ENCODE results near the gene AKAP13.
"Not testable (repeated sequence)": the region's sequence is repeated elsewhere in the genome, so short reads cannot be mapped to it uniquely, and the experiment has no call there.

Gene AKAP13

DNA sequence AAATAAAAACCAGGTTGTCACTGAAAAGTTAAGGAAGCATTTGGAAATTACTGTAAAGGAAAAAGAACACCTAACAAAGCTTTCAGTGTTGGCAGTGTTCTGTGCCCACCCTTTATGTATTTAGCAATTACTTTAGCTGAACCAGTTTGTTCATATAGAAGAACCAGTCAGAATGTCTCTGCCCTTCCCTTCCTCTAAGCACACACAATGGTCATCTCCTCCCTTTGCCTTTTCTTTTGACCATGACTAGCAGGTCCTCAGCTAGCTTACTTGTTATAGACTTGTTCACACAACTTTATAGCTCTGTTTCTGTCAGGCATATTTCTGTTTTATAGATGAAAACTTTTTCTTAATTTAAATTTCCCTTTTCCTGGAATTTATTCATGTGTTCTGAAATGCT, 59.6 kb downstream of the AKAP13 start:
- TF ChIP-seq, protein P1, sequence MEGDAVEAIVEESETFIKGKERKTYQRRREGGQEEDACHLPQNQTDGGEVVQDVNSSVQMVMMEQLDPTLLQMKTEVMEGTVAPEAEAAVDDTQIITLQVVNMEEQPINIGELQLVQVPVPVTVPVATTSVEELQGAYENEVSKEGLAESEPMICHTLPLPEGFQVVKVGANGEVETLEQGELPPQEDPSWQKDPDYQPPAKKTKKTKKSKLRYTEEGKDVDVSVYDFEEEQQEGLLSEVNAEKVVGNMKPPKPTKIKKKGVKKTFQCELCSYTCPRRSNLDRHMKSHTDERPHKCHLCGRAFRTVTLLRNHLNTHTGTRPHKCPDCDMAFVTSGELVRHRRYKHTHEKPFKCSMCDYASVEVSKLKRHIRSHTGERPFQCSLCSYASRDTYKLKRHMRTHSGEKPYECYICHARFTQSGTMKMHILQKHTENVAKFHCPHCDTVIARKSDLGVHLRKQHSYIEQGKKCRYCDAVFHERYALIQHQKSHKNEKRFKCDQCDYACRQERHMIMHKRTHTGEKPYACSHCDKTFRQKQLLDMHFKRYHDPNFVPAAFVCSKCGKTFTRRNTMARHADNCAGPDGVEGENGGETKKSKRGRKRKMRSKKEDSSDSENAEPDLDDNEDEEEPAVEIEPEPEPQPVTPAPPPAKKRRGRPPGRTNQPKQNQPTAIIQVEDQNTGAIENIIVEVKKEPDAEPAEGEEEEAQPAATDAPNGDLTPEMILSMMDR (IDR thresholded peaks at IDR 0.05; ENCODE audit: control insufficient read depth, insufficient read depth, low read depth, low read length, missing control alignments), result no peak
- H3K4me3 ChIP-seq (ENCODE audit: control insufficient read depth, low read depth, low read length), result no peak overlapping the region
- DNase-seq (ENCODE audit: low read depth), result no peak

DNA sequence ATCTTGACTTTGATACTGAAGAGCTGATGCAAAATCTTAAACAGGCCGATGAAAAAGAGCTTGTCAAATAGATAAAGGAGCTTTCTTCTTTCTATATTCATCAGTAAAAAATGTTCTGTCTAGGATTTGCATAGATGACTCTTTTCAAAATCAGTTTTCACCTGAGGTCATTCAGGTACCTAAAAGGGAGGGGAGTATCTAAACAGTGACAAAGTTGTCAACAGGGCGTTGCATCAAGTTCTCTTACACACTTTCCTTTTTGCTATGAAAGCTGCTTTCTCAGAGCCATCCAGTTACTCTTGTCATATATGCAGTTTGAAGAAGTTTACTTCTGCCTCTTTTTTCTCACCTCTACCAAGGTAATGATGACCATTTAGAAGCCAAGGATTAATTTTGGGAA, 60.0 kb downstream of the AKAP13 start:
- no peak for DNase-seq (ENCODE audit: low read depth)
- TF ChIP-seq, protein P1 (IDR thresholded peaks at IDR 0.05; ENCODE audit: control insufficient read depth, insufficient read depth, low read depth, low read length, missing control alignments), result no peak
- no peak overlapping the region for H3K4me3 ChIP-seq (ENCODE audit: control insufficient read depth, low read depth, low read length)

DNA sequence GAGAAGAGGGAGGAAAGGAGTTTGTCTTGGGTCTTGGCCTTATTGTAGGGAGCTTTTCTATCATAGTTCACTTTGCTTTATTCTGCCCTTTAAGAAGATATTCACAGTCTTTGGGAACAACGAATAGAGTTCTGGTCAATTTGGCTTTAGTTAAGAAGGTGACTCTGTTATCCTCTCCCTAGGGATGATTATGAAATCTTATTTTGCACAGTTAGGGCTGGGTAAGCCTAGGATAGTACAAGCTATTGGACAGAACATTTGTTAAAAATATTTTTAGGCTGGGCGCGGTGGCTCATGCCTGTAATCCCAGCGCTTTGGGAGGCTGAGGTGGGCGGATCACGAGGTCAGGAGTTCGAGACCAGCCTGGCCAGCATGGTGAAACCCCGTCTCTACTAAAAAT, 61.5 kb downstream of the AKAP13 start:
- DNase-seq (ENCODE audit: low read depth); H3K4me3 ChIP-seq (ENCODE audit: control insufficient read depth, low read depth, low read length): not testable (repeated sequence)

DNA sequence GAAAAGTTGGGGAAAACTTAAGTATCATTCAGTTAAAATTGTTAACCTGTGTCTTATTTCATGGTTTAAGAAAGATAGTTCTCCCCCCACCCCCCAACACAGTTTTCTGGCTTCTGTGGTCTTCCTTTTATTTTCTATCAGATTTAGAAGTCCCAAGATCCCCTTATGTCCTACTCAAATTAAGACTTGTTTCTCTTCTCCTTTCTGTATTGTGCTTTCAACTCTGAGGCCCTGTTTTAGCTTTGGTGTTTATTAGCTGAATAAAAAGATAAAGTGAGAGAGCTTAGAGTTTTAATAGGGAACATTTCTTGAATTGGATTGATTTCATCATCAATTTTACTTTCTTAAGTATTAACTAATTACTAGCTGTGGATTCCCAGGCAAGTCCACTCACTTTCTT, 62.6 kb downstream of the AKAP13 start:
- TF ChIP-seq, protein P1 (IDR thresholded peaks at IDR 0.05; ENCODE audit: control insufficient read depth, insufficient read depth, low read depth, low read length, missing control alignments), result no peak
- DNase-seq (ENCODE audit: low read depth), result no peak
- H3K4me3 ChIP-seq (ENCODE audit: control insufficient read depth, low read depth, low read length), result no peak overlapping the region

DNA sequence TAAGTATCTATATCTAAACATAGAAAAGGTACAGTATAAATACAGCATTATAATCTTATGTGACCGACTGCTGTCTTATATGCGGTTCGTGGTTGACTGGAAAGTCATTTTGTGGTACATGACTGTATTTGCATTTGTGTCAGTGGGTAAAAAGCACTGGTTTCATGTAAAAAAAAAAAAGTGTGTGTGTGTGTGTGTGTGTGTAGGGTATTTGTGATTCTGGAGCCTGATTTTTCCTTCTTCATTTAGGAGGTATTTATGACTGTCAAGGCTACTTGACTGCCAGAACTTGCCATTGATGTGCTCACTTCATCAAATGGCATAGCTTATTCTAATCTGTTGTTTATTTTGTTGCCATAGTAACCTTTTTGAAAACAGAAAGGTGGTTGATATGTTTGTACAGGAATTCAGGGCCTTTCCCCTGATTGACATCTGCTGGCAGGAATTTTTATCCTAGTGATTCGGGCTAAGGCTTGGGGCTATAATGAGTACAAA, 63.2 kb downstream of the AKAP13 start:
- no peak overlapping the region for H3K4me3 ChIP-seq (ENCODE audit: control insufficient read depth, low read depth, low read length)
- TF ChIP-seq, protein P1 (IDR thresholded peaks at IDR 0.05; ENCODE audit: control insufficient read depth, insufficient read depth, low read depth, low read length, missing control alignments), result no peak
- DNase-seq (ENCODE audit: low read depth), result no peak

DNA sequence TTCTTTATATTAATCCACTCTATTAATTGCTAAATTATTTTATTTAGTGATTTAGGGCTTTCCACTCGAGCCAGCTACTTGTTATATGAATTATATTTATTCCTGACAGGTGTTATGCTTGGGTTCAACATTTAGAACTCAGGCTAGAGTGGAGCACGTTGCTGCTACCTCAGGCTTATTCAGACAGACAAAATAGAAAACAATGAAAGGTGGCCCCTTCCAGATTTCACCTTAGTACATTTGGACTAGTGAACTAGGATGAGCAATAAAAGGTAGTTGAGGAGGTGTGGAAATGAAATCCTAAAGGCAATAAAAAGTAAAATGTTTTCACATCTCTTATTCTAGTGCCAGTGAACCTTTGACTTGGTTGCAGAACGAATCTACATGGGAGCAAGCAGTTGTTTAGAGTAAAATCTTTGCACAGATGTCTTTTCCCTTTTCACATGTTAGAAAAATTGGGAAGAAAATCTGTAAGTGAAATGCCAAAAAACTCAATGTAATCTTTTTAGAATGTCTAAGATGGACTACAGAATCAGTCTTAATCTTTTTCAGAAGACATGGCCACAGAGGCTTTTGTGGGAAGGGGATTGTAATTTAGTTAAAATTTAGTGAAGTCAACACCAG, 63.8 kb downstream of the AKAP13 start:
- TF ChIP-seq, protein P1 (IDR thresholded peaks at IDR 0.05; ENCODE audit: control insufficient read depth, insufficient read depth, low read depth, low read length, missing control alignments), result no peak

DNA sequence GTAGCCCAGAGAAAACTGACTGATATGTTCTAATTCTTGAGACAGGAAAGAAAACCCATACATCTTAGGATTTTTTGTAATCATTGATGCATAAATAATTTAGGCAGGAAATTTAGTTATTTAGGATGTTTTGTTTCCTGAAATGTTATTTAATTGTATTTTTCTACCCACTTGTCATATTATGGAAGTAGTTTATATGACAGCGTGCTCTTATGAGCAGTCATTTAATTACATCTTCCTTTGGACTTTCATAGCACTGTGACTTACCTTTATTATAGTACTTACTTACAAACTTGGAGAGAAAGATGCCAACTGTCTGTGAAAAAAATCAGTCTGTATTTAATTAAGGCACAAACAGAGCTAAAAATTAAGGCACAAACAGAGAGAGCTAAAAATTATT, 65.0 kb downstream of the AKAP13 start:
- no peak overlapping the region for H3K4me3 ChIP-seq (ENCODE audit: control insufficient read depth, low read depth, low read length)
- DNase-seq (ENCODE audit: low read depth), result no peak
- TF ChIP-seq, protein P1 (IDR thresholded peaks at IDR 0.05; ENCODE audit: control insufficient read depth, insufficient read depth, low read depth, low read length, missing control alignments), result no peak

More for the DNA sequence above, 63.8 kb downstream of the AKAP13 start:
- no peak for DNase-seq (ENCODE audit: low read depth)
- H3K4me3 ChIP-seq (ENCODE audit: control insufficient read depth, low read depth, low read length), result no peak overlapping the region
